ENCODE data around the gene LBHD2.
A peak's percentile ranks its signal among the peaks of the same experiment; 100 is the strongest.

Gene LBHD2

DNA sequence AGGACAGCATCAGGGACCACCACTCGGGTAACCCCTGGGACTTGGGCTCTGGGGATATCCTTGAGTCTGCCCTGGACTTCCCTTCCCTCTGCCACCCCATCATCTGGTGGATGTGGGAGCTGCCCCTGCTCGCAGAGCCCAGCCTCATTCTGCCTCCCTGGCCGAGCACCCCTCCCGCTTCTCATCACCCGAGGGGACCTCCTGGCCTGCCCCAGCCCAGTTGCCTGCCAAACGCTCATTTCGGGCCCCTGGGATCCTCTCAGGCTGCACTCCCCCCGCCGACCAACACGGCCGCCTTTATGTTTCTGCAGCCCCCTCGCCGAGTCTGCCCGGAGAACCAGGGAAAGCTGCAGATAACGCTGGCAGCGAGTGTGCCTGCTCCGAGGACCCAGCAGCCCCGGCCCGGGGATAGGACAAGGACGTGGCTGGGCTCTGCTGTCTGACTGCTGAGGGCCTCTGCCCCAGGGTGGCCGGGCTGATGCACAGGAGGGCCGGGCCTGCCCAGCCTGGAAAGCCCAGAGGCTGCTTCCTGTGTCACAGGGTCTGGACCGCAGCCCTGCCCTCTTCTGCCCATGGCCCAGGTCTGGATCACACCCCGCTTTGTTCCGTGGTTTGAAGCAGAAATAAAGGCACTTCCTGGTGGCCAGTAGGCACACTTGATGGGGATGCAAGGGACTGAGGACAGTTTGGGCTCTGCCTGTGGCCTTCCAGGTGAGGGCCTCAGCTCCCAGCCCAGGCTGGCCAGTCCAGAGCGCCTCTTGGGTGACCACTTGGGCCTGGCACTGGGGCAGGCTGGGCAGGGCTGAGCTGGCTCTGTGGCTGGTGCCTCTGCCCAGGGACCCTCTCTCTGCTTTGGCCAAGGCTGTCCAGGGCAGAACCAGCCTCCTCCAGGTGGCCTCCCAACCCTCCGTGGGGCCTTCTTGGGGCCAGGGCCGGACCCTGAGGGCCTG, 5.7 kb downstream of the LBHD2 start:
- no peak overlapping the region for H3K27ac ChIP-seq (ENCODE audit: low read length, poor library complexity, severe bottlenecking)
- peaks cover 25 to 37% of the 10 kb centered on the region in 2 experiments for H3K27me3 ChIP-seq (ENCODE audit: control insufficient read depth in 1 of 2, insufficient read depth in 1 of 2, low read length in 2 of 2)

DNA sequence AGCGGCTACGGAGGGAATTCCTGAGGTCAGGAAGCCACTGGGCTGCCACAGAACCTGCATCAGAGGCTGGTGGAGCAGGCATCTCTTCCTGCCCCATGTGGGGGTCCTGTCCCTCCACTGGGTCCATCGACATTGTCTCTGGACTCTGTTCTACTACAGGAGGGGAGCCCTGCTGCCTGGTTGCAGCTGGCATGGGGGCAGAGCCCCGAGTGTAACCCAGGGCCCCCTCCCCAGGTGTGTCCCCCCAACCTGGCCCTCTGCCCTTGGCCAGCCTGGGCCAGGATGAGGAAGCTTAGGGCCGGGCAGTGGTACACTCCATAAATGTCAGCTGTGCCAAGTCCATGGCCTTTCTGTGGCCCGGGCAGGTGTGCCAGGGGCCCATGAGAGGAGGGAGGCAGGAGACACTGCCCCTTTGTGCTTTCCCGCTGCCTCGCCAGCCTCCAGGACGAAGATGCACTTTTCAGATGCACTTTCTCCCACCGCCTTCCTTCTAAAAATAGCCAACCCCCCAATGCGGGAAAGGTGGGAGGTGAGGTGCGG, 6.5 kb downstream of the LBHD2 start:
- H2BK120ac ChIP-seq (ENCODE audit: low read depth, low read length), result no peak overlapping the region
- H2BK5ac ChIP-seq (ENCODE audit: low read depth, low read length, poor library complexity, severe bottlenecking), result no peak overlapping the region
- H3K23ac ChIP-seq (ENCODE audit: low read length in 2 of 2), result no peak overlapping the region
- H3K79me1 ChIP-seq (replicated peaks; ENCODE audit: low read length, poor library complexity, severe bottlenecking), result no peaks in the 10 kb centered on the region
- H3K4me1 ChIP-seq (ENCODE audit: control insufficient read depth, insufficient read depth, low read depth, low read length), result peaks cover 15% of the 10 kb centered on the region
- H3K14ac ChIP-seq (ENCODE audit: low read length in 2 of 2), result peak overlapping the region in 1 of 2 experiments; percentile 26
- no peak overlapping the region for H4K91ac ChIP-seq (ENCODE audit: low read length)
- H3K4me3 ChIP-seq (ENCODE audit: insufficient read depth in 1 of 2, low read depth in 1 of 2, low read length in 2 of 2), result no peak overlapping the region
- H3K27ac ChIP-seq (ENCODE audit: low read length, poor library complexity, severe bottlenecking), result no peak overlapping the region
- H4K8ac ChIP-seq (ENCODE audit: low read length), result no peak overlapping the region
- 90% methylated on average over 9 of the region's 12 CpGs for WGBS
- DNase-seq, result no peak
- no peaks in the 10 kb centered on the region for H3K36me3 ChIP-seq (ENCODE audit: control insufficient read depth in 1 of 2, insufficient read depth in 2 of 2, low read depth in 1 of 2, low read length in 2 of 2)
- no peak overlapping the region for H3K4me2 ChIP-seq (ENCODE audit: low read length, poor library complexity, severe bottlenecking)
- H3K18ac ChIP-seq (ENCODE audit: low read depth in 1 of 2, low read length in 2 of 2), result no peak overlapping the region
- no peaks in the 10 kb centered on the region for H3K9me3 ChIP-seq (ENCODE audit: control insufficient read depth, low read length)
- H2BK15ac ChIP-seq (ENCODE audit: low read depth, poor library complexity, severe bottlenecking), result no peak overlapping the region
- H3K4ac ChIP-seq (ENCODE audit: low read depth in 1 of 2, low read length in 2 of 2), result no peak overlapping the region
- peak overlapping the region; percentile 73 for H3K9ac ChIP-seq (ENCODE audit: low read length)
- H2AFZ ChIP-seq (ENCODE audit: low read depth, low read length), result no peak overlapping the region
- peaks cover 17 to 28% of the 10 kb centered on the region in 2 experiments for H3K27me3 ChIP-seq (ENCODE audit: control insufficient read depth in 1 of 2, insufficient read depth in 1 of 2, low read length in 2 of 2)
- H2BK12ac ChIP-seq (ENCODE audit: low read length in 2 of 2), result no peak overlapping the region
- H2AK5ac ChIP-seq (ENCODE audit: low read length, severe bottlenecking), result no peak overlapping the region

More for the DNA sequence above, 5.7 kb downstream of the LBHD2 start:
- H2BK12ac ChIP-seq (ENCODE audit: low read length in 2 of 2), result no peak overlapping the region
- H3K36me3 ChIP-seq (ENCODE audit: control insufficient read depth in 1 of 2, insufficient read depth in 2 of 2, low read depth in 1 of 2, low read length in 2 of 2), result no peaks in the 10 kb centered on the region
- no peak overlapping the region for H3K23ac ChIP-seq (ENCODE audit: low read length in 2 of 2)
- H3K18ac ChIP-seq (ENCODE audit: low read depth in 1 of 2, low read length in 2 of 2), result no peak overlapping the region
- H3K4ac ChIP-seq (ENCODE audit: low read depth in 1 of 2, low read length in 2 of 2), result no peak overlapping the region
- H3K9me3 ChIP-seq (ENCODE audit: control insufficient read depth, low read length), result no peaks in the 10 kb centered on the region
- H3K9ac ChIP-seq (ENCODE audit: low read length), result no peak overlapping the region
- no peak overlapping the region for H2AFZ ChIP-seq (ENCODE audit: low read depth, low read length)
- DNase-seq, result no peak
- H2BK120ac ChIP-seq (ENCODE audit: low read depth, low read length), result no peak overlapping the region
- no peak overlapping the region for H2BK5ac ChIP-seq (ENCODE audit: low read depth, low read length, poor library complexity, severe bottlenecking)
- no peaks in the 10 kb centered on the region for H3K79me1 ChIP-seq (replicated peaks; ENCODE audit: low read length, poor library complexity, severe bottlenecking)
- 77% methylated on average over 28 of the region's 28 CpGs for WGBS
- no peak overlapping the region for H4K8ac ChIP-seq (ENCODE audit: low read length)
- H2BK15ac ChIP-seq (ENCODE audit: low read depth, poor library complexity, severe bottlenecking), result no peak overlapping the region
- no peak overlapping the region for H3K4me3 ChIP-seq (ENCODE audit: insufficient read depth in 1 of 2, low read depth in 1 of 2, low read length in 2 of 2)
- H3K4me1 ChIP-seq (ENCODE audit: control insufficient read depth, insufficient read depth, low read depth, low read length), result peaks cover 13% of the 10 kb centered on the region
- peak overlapping the region; percentile 14 for H4K91ac ChIP-seq (ENCODE audit: low read length)
- H2AK5ac ChIP-seq (ENCODE audit: low read length, severe bottlenecking), result no peak overlapping the region
- no peak overlapping the region for H3K4me2 ChIP-seq (ENCODE audit: low read length, poor library complexity, severe bottlenecking)
- no peak overlapping the region for H3K14ac ChIP-seq (ENCODE audit: low read length in 2 of 2)

DNA sequence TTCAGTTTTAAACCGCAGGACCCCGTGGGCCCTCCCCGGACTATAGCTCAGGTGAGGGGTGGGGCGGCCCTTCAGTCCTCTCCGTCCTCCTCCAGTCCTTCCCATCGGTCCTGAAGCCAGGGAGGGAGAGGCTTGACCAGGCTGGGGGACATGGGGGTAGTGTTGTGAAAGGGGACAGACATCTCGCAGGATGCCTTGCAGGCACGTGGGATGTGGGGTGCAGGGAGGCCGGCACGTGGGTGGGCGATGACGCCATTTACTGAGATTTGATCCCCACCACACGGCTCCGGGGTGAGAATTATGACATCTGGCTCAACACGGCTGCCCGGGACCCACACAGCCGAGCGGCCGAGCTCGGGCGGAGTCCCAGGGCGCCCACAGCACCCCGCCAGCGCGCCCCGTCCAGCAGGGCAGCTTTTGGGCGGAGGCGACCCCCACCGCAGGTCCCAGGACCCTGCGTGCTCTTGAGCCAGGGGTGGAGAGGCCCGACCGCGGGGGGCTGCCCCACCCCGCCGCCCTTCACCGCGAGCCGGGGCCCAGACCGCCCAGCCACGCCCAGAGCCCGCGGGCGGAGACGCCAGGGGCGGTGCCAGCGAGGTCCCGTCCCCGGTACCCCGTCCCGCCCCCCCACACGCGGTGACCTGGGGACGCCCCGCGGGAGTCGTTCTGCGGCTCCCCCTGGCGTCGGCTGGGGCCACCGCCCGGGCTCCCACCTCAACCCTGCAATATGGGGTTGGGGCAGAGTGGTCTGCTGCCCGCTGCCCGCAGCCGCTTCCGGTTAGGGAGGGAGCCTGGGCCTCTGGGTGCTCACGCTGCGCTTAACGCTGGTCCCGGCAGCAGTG, 7.3 kb downstream of the LBHD2 start:
- peaks cover 15% of the 10 kb centered on the region for H3K4me1 ChIP-seq (ENCODE audit: control insufficient read depth, insufficient read depth, low read depth, low read length)
- H3K9me3 ChIP-seq (ENCODE audit: control insufficient read depth, low read length), result no peaks in the 10 kb centered on the region
- H2AFZ ChIP-seq (ENCODE audit: low read depth, low read length), result peak overlapping the region; percentile 39
- H3K27me3 ChIP-seq (ENCODE audit: control insufficient read depth in 1 of 2, insufficient read depth in 1 of 2, low read length in 2 of 2), result peaks cover 12 to 24% of the 10 kb centered on the region in 2 experiments
- no peak overlapping the region for H2BK5ac ChIP-seq (ENCODE audit: low read depth, low read length, poor library complexity, severe bottlenecking)
- peak overlapping the region; percentile 73 for H3K9ac ChIP-seq (ENCODE audit: low read length)
- H4K8ac ChIP-seq (ENCODE audit: low read length), result peak overlapping the region; percentile 79
- H3K4ac ChIP-seq (ENCODE audit: low read depth in 1 of 2, low read length in 2 of 2), result peak overlapping the region in 1 of 2 experiments; percentile 67
- peak; percentile 37 for DNase-seq
- H2BK120ac ChIP-seq (ENCODE audit: low read depth, low read length), result no peak overlapping the region
- H2AK5ac ChIP-seq (ENCODE audit: low read length, severe bottlenecking), result no peak overlapping the region
- H3K27ac ChIP-seq (ENCODE audit: low read length, poor library complexity, severe bottlenecking), result no peak overlapping the region
- peak overlapping the region; percentile 28 to 56 for H3K18ac ChIP-seq (ENCODE audit: low read depth in 1 of 2, low read length in 2 of 2)
- peak overlapping the region; percentile 73 for H2BK15ac ChIP-seq (ENCODE audit: low read depth, poor library complexity, severe bottlenecking)
- WGBS, result 15% methylated on average over 53 of the region's 69 CpGs
- H3K79me1 ChIP-seq (replicated peaks; ENCODE audit: low read length, poor library complexity, severe bottlenecking), result no peaks in the 10 kb centered on the region
- H4K91ac ChIP-seq (ENCODE audit: low read length), result peak overlapping the region; percentile 62
- H2BK12ac ChIP-seq (ENCODE audit: low read length in 2 of 2), result peak overlapping the region in 1 of 2 experiments; percentile 2
- H3K4me2 ChIP-seq (ENCODE audit: low read length, poor library complexity, severe bottlenecking), result peak overlapping the region; percentile 65
- H3K23ac ChIP-seq (ENCODE audit: low read length in 2 of 2), result no peak overlapping the region
- no peak overlapping the region for H3K14ac ChIP-seq (ENCODE audit: low read length in 2 of 2)
- H3K4me3 ChIP-seq (ENCODE audit: insufficient read depth in 1 of 2, low read depth in 1 of 2, low read length in 2 of 2), result peak overlapping the region; percentile 47 to 59
- H3K36me3 ChIP-seq (ENCODE audit: control insufficient read depth in 1 of 2, insufficient read depth in 2 of 2, low read depth in 1 of 2, low read length in 2 of 2), result no peaks in the 10 kb centered on the region

Data from mesenchymal stem cell (in vitro differentiated cells and primary cell).